HEK293 (cell line): ENCODE data around the gene CKAP4.

Experiments
- EGR2 ChIP-seq: fragments of 450-650 bp; formaldehyde crosslinking; IDR thresholded peaks from 2 replicates; pipeline ENCODE4 v1.5.1; 2016; ENCODE audit warnings: low read depth, missing biosample characterization, missing genetic modification characterization
- HOXD13 ChIP-seq: sonication (generic); formaldehyde crosslinking; IDR thresholded peaks from 2 replicates; pipeline ENCODE4 v1.8.0; 2022; ENCODE audit warnings: missing genetic modification reagents, borderline replicate concordance
- IKZF3 ChIP-seq: fragments of 450-650 bp; IDR thresholded peaks from 2 replicates; pipeline ENCODE4 v1.5.0; 2018; ENCODE audit warnings: missing biosample characterization, mild to moderate bottlenecking, missing genetic modification characterization, moderate library complexity
- MYNN ChIP-seq: fragments of 450-650 bp; formaldehyde crosslinking; IDR thresholded peaks from 2 replicates; pipeline ENCODE4 v1.5.1; 2016; ENCODE audit warnings: missing biosample characterization, missing genetic modification characterization, borderline replicate concordance
- SETDB1 ChIP-seq: IDR thresholded peaks from one replicate; pipeline ENCODE4 v1.6.1; 2017; ENCODE audit warnings: mild to moderate bottlenecking, low read length, moderate library complexity, mixed read lengths; ENCODE audit not compliant: insufficient read length
- SP3 ChIP-seq: fragments of 450-650 bp; formaldehyde crosslinking; IDR thresholded peaks from 2 replicates; pipeline ENCODE4 v1.5.1; 2016; ENCODE audit warnings: missing biosample characterization, missing genetic modification characterization
- ZBTB17 ChIP-seq: fragments of 450-650 bp; formaldehyde crosslinking; IDR thresholded peaks from 2 replicates; pipeline ENCODE4 v1.5.1; 2016; ENCODE audit warnings: missing biosample characterization, missing genetic modification characterization
- ZBTB21 ChIP-seq: fragments of 450-650 bp; formaldehyde crosslinking; IDR thresholded peaks from 2 replicates; pipeline ENCODE4 v1.5.1; 2017; ENCODE audit warnings: missing biosample characterization, missing genetic modification characterization
- ZFP69B ChIP-seq: fragments of 450-650 bp; formaldehyde crosslinking; IDR thresholded peaks from 2 replicates; pipeline ENCODE4 v1.5.1; 2016; ENCODE audit warnings: missing biosample characterization, missing genetic modification characterization
- ZNF10 ChIP-seq: fragments of 450-650 bp; formaldehyde crosslinking; IDR thresholded peaks from 2 replicates; pipeline ENCODE4 v1.5.1; 2017; ENCODE audit warnings: missing biosample characterization, missing genetic modification characterization
- ZNF132 ChIP-seq: fragments of 450-650 bp; formaldehyde crosslinking; IDR thresholded peaks from 2 replicates; pipeline ENCODE4 v1.5.1; 2017; ENCODE audit warnings: missing biosample characterization, missing genetic modification characterization, borderline replicate concordance
- ZNF140 ChIP-seq: fragments of 450-650 bp; formaldehyde crosslinking; IDR thresholded peaks from 2 replicates; pipeline ENCODE4 v1.5.1; 2016; ENCODE audit warnings: missing biosample characterization, missing genetic modification characterization
- ZNF214 ChIP-seq: fragments of 450-650 bp; formaldehyde crosslinking; IDR thresholded peaks from 2 replicates; pipeline ENCODE4 v1.5.1; 2017; ENCODE audit warnings: missing biosample characterization, mild to moderate bottlenecking, missing genetic modification characterization, borderline replicate concordance
- ZNF302 ChIP-seq: fragments of 450-650 bp; formaldehyde crosslinking; IDR thresholded peaks from 2 replicates; pipeline ENCODE4 v1.5.1; 2016; ENCODE audit warnings: missing biosample characterization, missing genetic modification characterization, low read depth
- ZNF354C ChIP-seq: fragments of 450-650 bp; formaldehyde crosslinking; IDR thresholded peaks from 2 replicates; pipeline ENCODE4 v1.5.1; 2016; ENCODE audit warnings: missing biosample characterization, missing genetic modification characterization, low read depth, borderline replicate concordance
- ZNF48 ChIP-seq: fragments of 450-650 bp; formaldehyde crosslinking; IDR thresholded peaks from 2 replicates; pipeline ENCODE4 v1.5.1; 2016; ENCODE audit warnings: missing biosample characterization, missing genetic modification characterization
- ZNF510 ChIP-seq: fragments of 450-650 bp; formaldehyde crosslinking; IDR thresholded peaks from 2 replicates; pipeline ENCODE4 v1.5.1; 2018; ENCODE audit warnings: mild to moderate bottlenecking, missing genetic modification characterization, missing biosample characterization; ENCODE audit not compliant: insufficient replicate concordance
- ZNF701 ChIP-seq: fragments of 450-650 bp; formaldehyde crosslinking; IDR thresholded peaks from 2 replicates; pipeline ENCODE4 v1.5.1; 2016; ENCODE audit warnings: missing biosample characterization, missing genetic modification characterization
- ZNF768 ChIP-seq: fragments of 450-650 bp; formaldehyde crosslinking; IDR thresholded peaks from 2 replicates; pipeline ENCODE4 v1.5.1; 2018; ENCODE audit warnings: missing biosample characterization, mild to moderate bottlenecking, missing genetic modification characterization
- TF ChIP-seq, protein P1 (sequence below): fragments of 450-650 bp; formaldehyde crosslinking; IDR thresholded peaks from 2 replicates; pipeline ENCODE4 v1.5.1; 2016; ENCODE audit warnings: missing biosample characterization, missing genetic modification characterization, borderline replicate concordance
- TF ChIP-seq, protein P2 (sequence below): fragments of 450-650 bp; formaldehyde crosslinking; conservative IDR thresholded peaks from 2 replicates; pipeline ENCODE4 v1.5.1; 2016; ENCODE audit warnings: low read depth, missing biosample characterization, missing genetic modification characterization
- TF ChIP-seq, protein P3 (sequence below): sonication (generic); formaldehyde crosslinking; IDR thresholded peaks from 2 replicates; pipeline ENCODE4 v1.8.1; 2022; ENCODE audit warnings: mild to moderate bottlenecking, moderate library complexity, missing genetic modification reagents
- TF ChIP-seq, protein P4 (sequence below): fragments of 450-650 bp; formaldehyde crosslinking; IDR thresholded peaks from 2 replicates; pipeline ENCODE4 v1.5.1; 2016; ENCODE audit warnings: missing biosample characterization, missing genetic modification characterization
- TF ChIP-seq, protein P5 (sequence below): fragments of 450-650 bp; formaldehyde crosslinking; IDR thresholded peaks from 2 replicates; pipeline ENCODE4; 2016; ENCODE audit warnings: missing biosample characterization, missing genetic modification characterization

CKAP4 gene

DNA sequence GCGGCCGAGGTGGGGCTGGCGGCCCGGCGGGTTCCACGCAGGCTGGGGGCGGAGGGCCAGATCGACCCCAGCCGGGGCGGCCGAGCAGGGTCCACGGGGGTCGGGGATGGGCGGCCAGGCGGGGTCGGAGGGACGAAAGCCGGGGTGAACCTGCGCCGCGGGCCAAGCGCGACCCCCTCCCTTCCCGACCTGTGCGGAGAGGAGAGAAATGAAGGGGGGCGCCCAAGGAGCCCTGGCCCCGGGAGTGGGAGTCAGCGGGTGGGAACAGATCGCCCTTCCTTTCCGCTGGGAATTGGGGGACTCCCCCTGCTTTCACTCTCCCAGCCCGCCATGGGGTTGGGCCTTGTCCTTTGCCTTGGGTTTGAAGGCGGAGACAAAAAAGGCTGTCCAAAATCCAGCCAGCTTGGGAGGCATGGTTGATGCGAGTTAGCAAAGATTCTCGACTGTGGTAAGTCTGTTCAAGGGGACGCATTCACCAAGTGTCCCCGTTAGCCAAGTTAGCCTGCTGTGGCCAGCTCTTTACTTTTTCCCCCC is 559 bp upstream of the CKAP4 start (continued):
- TF ChIP-seq, protein P1, sequence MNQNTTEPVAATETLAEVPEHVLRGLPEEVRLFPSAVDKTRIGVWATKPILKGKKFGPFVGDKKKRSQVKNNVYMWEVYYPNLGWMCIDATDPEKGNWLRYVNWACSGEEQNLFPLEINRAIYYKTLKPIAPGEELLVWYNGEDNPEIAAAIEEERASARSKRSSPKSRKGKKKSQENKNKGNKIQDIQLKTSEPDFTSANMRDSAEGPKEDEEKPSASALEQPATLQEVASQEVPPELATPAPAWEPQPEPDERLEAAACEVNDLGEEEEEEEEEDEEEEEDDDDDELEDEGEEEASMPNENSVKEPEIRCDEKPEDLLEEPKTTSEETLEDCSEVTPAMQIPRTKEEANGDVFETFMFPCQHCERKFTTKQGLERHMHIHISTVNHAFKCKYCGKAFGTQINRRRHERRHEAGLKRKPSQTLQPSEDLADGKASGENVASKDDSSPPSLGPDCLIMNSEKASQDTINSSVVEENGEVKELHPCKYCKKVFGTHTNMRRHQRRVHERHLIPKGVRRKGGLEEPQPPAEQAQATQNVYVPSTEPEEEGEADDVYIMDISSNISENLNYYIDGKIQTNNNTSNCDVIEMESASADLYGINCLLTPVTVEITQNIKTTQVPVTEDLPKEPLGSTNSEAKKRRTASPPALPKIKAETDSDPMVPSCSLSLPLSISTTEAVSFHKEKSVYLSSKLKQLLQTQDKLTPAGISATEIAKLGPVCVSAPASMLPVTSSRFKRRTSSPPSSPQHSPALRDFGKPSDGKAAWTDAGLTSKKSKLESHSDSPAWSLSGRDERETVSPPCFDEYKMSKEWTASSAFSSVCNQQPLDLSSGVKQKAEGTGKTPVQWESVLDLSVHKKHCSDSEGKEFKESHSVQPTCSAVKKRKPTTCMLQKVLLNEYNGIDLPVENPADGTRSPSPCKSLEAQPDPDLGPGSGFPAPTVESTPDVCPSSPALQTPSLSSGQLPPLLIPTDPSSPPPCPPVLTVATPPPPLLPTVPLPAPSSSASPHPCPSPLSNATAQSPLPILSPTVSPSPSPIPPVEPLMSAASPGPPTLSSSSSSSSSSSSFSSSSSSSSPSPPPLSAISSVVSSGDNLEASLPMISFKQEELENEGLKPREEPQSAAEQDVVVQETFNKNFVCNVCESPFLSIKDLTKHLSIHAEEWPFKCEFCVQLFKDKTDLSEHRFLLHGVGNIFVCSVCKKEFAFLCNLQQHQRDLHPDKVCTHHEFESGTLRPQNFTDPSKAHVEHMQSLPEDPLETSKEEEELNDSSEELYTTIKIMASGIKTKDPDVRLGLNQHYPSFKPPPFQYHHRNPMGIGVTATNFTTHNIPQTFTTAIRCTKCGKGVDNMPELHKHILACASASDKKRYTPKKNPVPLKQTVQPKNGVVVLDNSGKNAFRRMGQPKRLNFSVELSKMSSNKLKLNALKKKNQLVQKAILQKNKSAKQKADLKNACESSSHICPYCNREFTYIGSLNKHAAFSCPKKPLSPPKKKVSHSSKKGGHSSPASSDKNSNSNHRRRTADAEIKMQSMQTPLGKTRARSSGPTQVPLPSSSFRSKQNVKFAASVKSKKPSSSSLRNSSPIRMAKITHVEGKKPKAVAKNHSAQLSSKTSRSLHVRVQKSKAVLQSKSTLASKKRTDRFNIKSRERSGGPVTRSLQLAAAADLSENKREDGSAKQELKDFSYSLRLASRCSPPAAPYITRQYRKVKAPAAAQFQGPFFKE: no peak
- TF ChIP-seq, protein P2, sequence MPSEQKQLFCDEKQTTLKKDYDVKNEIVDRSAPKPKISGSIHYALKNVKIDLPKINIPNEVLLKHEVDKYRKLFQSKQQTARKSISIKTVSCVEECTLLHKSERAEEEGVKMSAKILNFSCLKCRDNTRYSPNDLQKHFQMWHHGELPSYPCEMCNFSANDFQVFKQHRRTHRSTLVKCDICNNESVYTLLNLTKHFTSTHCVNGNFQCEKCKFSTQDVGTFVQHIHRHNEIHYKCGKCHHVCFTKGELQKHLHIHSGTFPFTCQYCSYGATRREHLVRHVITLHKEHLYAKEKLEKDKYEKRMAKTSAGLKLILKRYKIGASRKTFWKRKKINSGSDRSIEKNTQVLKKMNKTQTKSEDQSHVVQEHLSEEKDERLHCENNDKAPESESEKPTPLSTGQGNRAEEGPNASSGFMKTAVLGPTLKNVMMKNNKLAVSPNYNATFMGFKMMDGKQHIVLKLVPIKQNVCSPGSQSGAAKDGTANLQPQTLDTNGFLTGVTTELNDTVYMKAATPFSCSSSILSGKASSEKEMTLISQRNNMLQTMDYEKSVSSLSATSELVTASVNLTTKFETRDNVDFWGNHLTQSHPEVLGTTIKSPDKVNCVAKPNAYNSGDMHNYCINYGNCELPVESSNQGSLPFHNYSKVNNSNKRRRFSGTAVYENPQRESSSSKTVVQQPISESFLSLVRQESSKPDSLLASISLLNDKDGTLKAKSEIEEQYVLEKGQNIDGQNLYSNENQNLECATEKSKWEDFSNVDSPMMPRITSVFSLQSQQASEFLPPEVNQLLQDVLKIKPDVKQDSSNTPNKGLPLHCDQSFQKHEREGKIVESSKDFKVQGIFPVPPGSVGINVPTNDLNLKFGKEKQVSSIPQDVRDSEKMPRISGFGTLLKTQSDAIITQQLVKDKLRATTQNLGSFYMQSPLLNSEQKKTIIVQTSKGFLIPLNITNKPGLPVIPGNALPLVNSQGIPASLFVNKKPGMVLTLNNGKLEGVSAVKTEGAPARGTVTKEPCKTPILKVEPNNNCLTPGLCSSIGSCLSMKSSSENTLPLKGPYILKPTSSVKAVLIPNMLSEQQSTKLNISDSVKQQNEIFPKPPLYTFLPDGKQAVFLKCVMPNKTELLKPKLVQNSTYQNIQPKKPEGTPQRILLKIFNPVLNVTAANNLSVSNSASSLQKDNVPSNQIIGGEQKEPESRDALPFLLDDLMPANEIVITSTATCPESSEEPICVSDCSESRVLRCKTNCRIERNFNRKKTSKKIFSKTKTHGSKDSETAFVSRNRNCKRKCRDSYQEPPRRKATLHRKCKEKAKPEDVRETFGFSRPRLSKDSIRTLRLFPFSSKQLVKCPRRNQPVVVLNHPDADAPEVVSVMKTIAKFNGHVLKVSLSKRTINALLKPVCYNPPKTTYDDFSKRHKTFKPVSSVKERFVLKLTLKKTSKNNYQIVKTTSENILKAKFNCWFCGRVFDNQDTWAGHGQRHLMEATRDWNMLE: no peak
- TF ChIP-seq ZNF48 (tag by site-specific recombination): no peak
- TF ChIP-seq ZNF510 (tag by site-specific recombination): no peak
- no peak for TF ChIP-seq HOXD13 (CRISPR knock-in tag)
- no peak for TF ChIP-seq MYNN (tag by site-specific recombination)
- TF ChIP-seq SETDB1: no peak
- TF ChIP-seq, protein P3, sequence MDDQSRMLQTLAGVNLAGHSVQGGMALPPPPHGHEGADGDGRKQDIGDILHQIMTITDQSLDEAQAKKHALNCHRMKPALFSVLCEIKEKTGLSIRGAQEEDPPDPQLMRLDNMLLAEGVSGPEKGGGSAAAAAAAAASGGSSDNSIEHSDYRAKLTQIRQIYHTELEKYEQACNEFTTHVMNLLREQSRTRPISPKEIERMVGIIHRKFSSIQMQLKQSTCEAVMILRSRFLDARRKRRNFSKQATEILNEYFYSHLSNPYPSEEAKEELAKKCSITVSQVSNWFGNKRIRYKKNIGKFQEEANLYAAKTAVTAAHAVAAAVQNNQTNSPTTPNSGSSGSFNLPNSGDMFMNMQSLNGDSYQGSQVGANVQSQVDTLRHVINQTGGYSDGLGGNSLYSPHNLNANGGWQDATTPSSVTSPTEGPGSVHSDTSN (CRISPR knock-in tag): no peak
- TF ChIP-seq ZBTB21 (tag by site-specific recombination): peak; percentile 12; the same call in 1 of the 2 replicates
- TF ChIP-seq IKZF3 (tag by site-specific recombination): 0 out of 2 replicates have a peak, but pooled peaks have one; percentile 40
- no peak for TF ChIP-seq ZNF768 (tag by site-specific recombination)
- TF ChIP-seq, protein P4, sequence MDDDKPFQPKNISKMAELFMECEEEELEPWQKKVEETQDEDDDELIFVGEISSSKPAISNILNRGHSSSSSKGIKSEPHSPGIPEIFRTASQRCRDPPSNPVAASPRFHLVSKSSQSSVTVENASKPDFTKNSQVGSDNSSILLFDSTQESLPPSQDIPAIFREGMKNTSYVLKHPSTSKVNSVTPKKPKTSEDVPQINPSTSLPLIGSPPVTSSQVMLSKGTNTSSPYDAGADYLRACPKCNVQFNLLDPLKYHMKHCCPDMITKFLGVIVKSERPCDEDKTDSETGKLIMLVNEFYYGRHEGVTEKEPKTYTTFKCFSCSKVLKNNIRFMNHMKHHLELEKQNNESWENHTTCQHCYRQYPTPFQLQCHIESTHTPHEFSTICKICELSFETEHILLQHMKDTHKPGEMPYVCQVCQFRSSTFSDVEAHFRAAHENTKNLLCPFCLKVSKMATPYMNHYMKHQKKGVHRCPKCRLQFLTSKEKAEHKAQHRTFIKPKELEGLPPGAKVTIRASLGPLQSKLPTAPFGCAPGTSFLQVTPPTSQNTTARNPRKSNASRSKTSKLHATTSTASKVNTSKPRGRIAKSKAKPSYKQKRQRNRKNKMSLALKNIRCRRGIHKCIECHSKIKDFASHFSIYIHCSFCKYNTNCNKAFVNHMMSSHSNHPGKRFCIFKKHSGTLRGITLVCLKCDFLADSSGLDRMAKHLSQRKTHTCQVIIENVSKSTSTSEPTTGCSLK (tag by site-specific recombination): no peak
- TF ChIP-seq, protein P5, sequence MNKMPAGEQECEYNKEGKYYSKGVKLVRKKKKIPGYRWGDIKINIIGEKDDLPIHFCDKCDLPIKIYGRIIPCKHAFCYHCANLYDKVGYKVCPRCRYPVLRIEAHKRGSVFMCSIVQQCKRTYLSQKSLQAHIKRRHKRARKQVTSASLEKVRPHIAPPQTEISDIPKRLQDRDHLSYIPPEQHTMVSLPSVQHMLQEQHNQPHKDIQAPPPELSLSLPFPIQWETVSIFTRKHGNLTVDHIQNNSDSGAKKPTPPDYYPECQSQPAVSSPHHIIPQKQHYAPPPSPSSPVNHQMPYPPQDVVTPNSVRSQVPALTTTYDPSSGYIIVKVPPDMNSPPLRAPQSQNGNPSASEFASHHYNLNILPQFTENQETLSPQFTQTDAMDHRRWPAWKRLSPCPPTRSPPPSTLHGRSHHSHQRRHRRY: no peak
- no peak for TF ChIP-seq ZNF302 (tag by site-specific recombination)
- TF ChIP-seq SP3 (tag by site-specific recombination): peak; percentile 59
- TF ChIP-seq ZNF214 (tag by site-specific recombination): no peak
- TF ChIP-seq EGR2: 0 out of 2 replicates have a peak, but pooled peaks have one; percentile 39
- TF ChIP-seq ZNF10 (tag by site-specific recombination): no peak
- TF ChIP-seq ZNF140 (tag by site-specific recombination): no peak
- TF ChIP-seq ZNF701: no peak
- no peak for TF ChIP-seq ZFP69B (tag by site-specific recombination)
- no peak for TF ChIP-seq ZBTB17 (tag by site-specific recombination)
- TF ChIP-seq ZNF132 (tag by site-specific recombination): no peak
- no peak for TF ChIP-seq ZNF354C (tag by site-specific recombination)
